Keratinocyte (primary cell): Measurements from ENCODE around the gene CELSR1. TPM values are rescaled to one million over a fixed set of nuclear protein-coding genes. Genes with fewer than 3 reads are reported as not detected.

Experiments
- DNase-seq: peaks from one replicate; pipeline ENCODE4 v3.0.0-alpha.2; 2011; ENCODE audit warnings: low read depth, missing footprints, low spot score
- FAIRE-seq: peaks from 2 replicates; lab custom pipeline; 2011; peaks lifted over from hg19 to GRCh38; lab: Jason Lieb, UNC
- H2AFZ ChIP-seq: 2 replicates; pipeline ENCODE4 v1.6.0; 2012; ENCODE audit warnings: low read length, control low read depth, inconsistent platforms; ENCODE audit not compliant: control insufficient read depth
- H3K27ac ChIP-seq: 2 replicates; pipeline ENCODE4 v1.5.1; 2011; ENCODE audit warnings: low read length; ENCODE audit not compliant: control insufficient read depth, insufficient read depth
- H3K27me3 ChIP-seq: 3 replicates; pipeline ENCODE4 v1.6.0; 2011; ENCODE audit warnings: low read length; ENCODE audit not compliant: control insufficient read depth, insufficient read depth; ENCODE audit errors: extremely low read depth
- H3K36me3 ChIP-seq, 2 experiments: 2 replicates in 1 of 2; 3 replicates in 1 of 2; pipeline ENCODE4 v1.5.1; 2011; ENCODE audit warnings: low read length in 2 of 2, mild to moderate bottlenecking in 1 of 2; ENCODE audit not compliant: control insufficient read depth in 2 of 2, insufficient read depth in 2 of 2; ENCODE audit errors: extremely low read depth in 1 of 2
- H3K4me1 ChIP-seq: 3 replicates; pipeline ENCODE4 v1.5.1; 2011; ENCODE audit warnings: low read length; ENCODE audit not compliant: control insufficient read depth, insufficient read depth; ENCODE audit errors: extremely low read depth
- H3K4me2 ChIP-seq: 3 replicates; pipeline ENCODE4 v1.6.0; 2011; ENCODE audit warnings: low read depth, low read length; ENCODE audit not compliant: control insufficient read depth, insufficient read depth; ENCODE audit errors: extremely low read depth
- H3K4me3 ChIP-seq, 3 experiments: fragments of 200-600 bp in 1 of 3; sonication (generic) in 1 of 3; 2 replicates in 2 of 3; 3 replicates in 1 of 3; pipeline ENCODE4 v1.5.1; 2011 to 2016; ENCODE audit warnings: low read length in 3 of 3, mild to moderate bottlenecking in 3 of 3, control low read depth in 2 of 3, inconsistent platforms in 1 of 3, low read depth in 1 of 3, mixed read lengths in 1 of 3, mixed run types in 1 of 3, moderate library complexity in 1 of 3; ENCODE audit not compliant: control insufficient read depth in 2 of 3, insufficient read depth in 2 of 3; ENCODE audit errors: extremely low read depth in 1 of 3
- H3K79me2 ChIP-seq: 2 replicates; pipeline ENCODE4 v1.6.0; 2012; ENCODE audit warnings: low read length; ENCODE audit not compliant: control insufficient read depth, insufficient read depth
- H3K9ac ChIP-seq: 3 replicates; pipeline ENCODE4 v1.6.0; 2011; ENCODE audit warnings: low read length; ENCODE audit not compliant: control insufficient read depth, insufficient read depth; ENCODE audit errors: extremely low read depth
- H3K9me1 ChIP-seq: 3 replicates; pipeline ENCODE4 v1.6.0; 2011; ENCODE audit warnings: low read length; ENCODE audit not compliant: control insufficient read depth, insufficient read depth; ENCODE audit errors: extremely low read depth
- H3K9me3 ChIP-seq: 2 replicates; pipeline ENCODE4 v1.5.1; 2012; ENCODE audit warnings: low read depth, low read length; ENCODE audit not compliant: control insufficient read depth
- H4K20me1 ChIP-seq: 3 replicates; pipeline ENCODE4 v1.6.0; 2011; ENCODE audit warnings: low read length; ENCODE audit not compliant: control insufficient read depth, insufficient read depth; ENCODE audit errors: extremely low read depth
- EZH2 ChIP-seq: IDR thresholded peaks from one replicate; pipeline ENCODE4 v1.6.1; 2012; ENCODE audit warnings: inconsistent platforms, mild to moderate bottlenecking, low read length, moderate library complexity
- dilution Hi-C: fragments of 300-500 bp; cut with MboI; formaldehyde crosslinking; loops from one replicate; pipeline ENCODE4 v1.7.0; 2020; ENCODE audit warnings: low sequenced_read_pairs; ENCODE audit not compliant: extremely low pct_ligation_motif_present
- polyA plus RNA-seq, 5 experiments: library from polyadenylated mRNA; depleted of rRNA in 3 of 5; stranded (reverse) in 3 of 5; stranded (forward) in 1 of 5; unstranded in 1 of 5; fragments of >200 nt; gene quantifications; 1 replicate in 1 of 5; 2 replicates in 3 of 5; 3 replicates in 1 of 5; pipeline versions ENCODE4 v1.2.1 to v1.2.3, GENCODE V29; 2011 to 2012; ENCODE audit warnings: missing spikeins in 2 of 5, low read depth in 1 of 5, low replicate concordance in 1 of 5
- TF ChIP-seq, protein P1 (sequence below), 3 experiments: IDR thresholded peaks in 1 of 3; conservative IDR thresholded peaks in 1 of 3; optimal IDR thresholded peaks in 1 of 3; 2 replicates in 2 of 3; 3 replicates in 1 of 3; pipeline versions ENCODE3 to v1.5.1; 2011; ENCODE audit warnings: low read length in 3 of 3, mild to moderate bottlenecking in 3 of 3, moderate library complexity in 2 of 3, control low read depth in 1 of 3, inconsistent platforms in 1 of 3; ENCODE audit not compliant: insufficient read depth in 2 of 3; ENCODE audit errors: extremely low read depth in 1 of 3

Gene CELSR1
- polyA plus RNA-seq, 1 donor (not counting 4 experiments of a cell fraction or from before 2014, with no cell fraction given), result 16.1 TPM

DNA sequence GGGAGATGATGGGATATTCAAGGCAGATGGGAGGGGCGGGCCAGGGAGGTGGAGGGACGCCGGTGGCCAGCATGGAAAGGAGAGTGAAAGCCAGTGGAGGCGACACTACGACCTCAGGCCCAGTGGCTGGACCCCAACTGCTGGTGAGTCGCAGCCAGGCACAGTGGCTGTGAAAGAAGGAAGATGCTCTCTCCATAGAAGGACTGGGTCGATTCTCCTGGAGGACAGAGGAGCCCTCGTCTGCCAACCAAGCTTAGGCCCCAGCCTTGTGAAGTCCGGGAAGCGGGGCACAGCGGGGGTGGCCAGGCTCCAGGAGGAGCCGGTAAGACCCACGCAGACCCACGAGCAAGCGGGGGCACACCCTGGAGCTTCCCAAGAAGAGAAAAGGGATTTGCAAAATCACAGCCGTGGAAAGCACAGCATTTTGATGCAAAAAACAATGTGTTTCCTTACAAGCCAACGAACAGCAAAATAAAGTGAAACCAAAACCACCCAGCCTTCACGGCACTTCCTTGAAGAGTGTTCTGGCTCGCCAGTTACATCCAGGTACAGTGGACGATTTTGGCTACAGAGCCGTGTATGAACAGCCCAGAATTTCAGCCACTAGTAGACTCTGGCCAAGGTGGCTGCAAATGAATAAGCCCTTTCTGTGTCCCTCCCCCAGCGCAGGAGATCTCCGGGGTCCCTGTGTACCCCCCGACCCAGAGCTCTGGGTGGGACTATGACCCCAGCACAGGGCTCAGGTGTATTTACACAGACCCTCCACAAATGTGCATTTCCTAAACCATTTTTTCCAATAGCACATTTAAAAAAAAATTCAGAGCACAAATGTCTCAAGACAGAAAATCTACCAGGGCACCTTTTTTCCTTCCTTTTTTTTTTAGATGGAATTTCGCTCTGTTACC is 105.0 kb downstream of the CELSR1 start:
- Histone ChIP-seq H3K9ac (no peak overlapping the region), H3K36me3 (peaks cover 19 to 30% of the 10 kb centered on the region in 2 experiments), H3K79me2 (no peaks in the 10 kb centered on the region), H3K27me3 (no peaks in the 10 kb centered on the region), H3K9me3 (no peaks in the 10 kb centered on the region), H2AFZ (no peak overlapping the region), H3K4me3 (no peak overlapping the region), H3K4me2 (peak overlapping the region; percentile 0), H4K20me1 (no peaks in the 10 kb centered on the region), H3K27ac (no peak overlapping the region), H3K9me1 (no peaks in the 10 kb centered on the region), H3K4me1 (peaks cover 6% of the 10 kb centered on the region)
- dilution Hi-C loops, result no loop called here
- DNase-seq (no peak), FAIRE-seq (peak; percentile 20)
- TF ChIP-seq EZH2, result no peak

GRCh38 chr22:46430961-46431838 is 106.2 kb downstream of the CELSR1 start:
- no peaks in the 10 kb centered on the region for H3K79me2 ChIP-seq
- H2AFZ ChIP-seq, result no peak overlapping the region
- no peak overlapping the region for H3K4me3 ChIP-seq
- H3K27me3 ChIP-seq, result no peaks in the 10 kb centered on the region
- H4K20me1 ChIP-seq, result no peaks in the 10 kb centered on the region
- no peak for TF ChIP-seq EZH2
- TF ChIP-seq, protein P1, sequence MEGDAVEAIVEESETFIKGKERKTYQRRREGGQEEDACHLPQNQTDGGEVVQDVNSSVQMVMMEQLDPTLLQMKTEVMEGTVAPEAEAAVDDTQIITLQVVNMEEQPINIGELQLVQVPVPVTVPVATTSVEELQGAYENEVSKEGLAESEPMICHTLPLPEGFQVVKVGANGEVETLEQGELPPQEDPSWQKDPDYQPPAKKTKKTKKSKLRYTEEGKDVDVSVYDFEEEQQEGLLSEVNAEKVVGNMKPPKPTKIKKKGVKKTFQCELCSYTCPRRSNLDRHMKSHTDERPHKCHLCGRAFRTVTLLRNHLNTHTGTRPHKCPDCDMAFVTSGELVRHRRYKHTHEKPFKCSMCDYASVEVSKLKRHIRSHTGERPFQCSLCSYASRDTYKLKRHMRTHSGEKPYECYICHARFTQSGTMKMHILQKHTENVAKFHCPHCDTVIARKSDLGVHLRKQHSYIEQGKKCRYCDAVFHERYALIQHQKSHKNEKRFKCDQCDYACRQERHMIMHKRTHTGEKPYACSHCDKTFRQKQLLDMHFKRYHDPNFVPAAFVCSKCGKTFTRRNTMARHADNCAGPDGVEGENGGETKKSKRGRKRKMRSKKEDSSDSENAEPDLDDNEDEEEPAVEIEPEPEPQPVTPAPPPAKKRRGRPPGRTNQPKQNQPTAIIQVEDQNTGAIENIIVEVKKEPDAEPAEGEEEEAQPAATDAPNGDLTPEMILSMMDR (optimal IDR thresholded peaks at IDR 0.05 in 1 of 3, IDR thresholded peaks at IDR 0.05 in 1 of 3, conservative IDR thresholded peaks at IDR 0.05 in 1 of 3; ENCODE audit: extremely low read depth in 1 of 3, insufficient read depth in 2 of 3, low read length in 3 of 3), result no peak
- no peaks in the 10 kb centered on the region for H3K9me3 ChIP-seq
- DNase-seq (no peak), FAIRE-seq (no peak)
- H3K9ac ChIP-seq, result no peak overlapping the region
- dilution Hi-C loops, result no loop called here
- H3K9me1 ChIP-seq, result no peaks in the 10 kb centered on the region
- peaks cover 16 to 33% of the 10 kb centered on the region in 2 experiments for H3K36me3 ChIP-seq
- no peak overlapping the region for H3K4me2 ChIP-seq
- no peak overlapping the region for H3K27ac ChIP-seq
- no peaks in the 10 kb centered on the region for H3K4me1 ChIP-seq
